Measurements from ENCODE around the gene OR8S1.

The OR8S1 gene

DNA sequence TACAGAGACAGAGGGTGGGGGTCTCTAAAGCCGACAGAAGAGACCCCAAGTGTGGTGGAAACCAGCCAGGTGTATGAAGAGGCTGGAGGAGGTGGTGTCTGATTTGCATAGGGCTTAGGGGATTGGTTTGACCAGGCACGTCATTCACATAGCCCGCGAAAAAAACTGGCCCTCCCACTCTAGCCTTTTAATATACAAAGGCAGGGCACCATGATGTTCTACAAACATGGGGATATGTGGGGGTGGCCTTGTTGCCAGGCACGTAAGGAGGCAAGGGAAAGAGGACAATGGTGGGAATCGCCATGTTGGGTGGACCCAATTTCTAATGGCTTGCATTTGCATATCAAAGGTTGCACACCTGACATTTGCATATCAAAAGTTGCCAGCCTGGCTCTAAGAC lies 31.2 kb downstream of the OR8S1 start:
- DNase-seq (ENCODE audit: low spot score): no peak

DNA sequence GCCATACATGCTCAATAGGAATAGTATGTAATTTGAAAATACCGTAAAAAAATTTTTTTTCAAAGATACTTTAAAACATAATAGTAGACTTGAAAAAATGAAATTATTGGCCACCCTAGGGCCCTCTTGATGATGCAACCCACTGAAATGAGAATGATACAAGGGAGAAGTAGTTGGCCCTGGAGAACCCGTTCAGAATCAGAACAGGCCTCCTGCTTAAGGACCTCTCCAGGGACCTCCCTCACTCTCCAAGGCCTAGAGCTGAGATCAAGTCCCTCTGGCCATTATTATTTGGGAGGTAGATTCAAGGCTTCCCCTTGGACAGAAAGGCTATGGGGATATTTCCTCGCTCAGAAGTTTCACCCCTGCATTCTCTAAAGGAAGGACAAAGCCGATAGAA lies 32.5 kb downstream of the OR8S1 start:
- no peak for DNase-seq (ENCODE audit: low spot score)

DNA sequence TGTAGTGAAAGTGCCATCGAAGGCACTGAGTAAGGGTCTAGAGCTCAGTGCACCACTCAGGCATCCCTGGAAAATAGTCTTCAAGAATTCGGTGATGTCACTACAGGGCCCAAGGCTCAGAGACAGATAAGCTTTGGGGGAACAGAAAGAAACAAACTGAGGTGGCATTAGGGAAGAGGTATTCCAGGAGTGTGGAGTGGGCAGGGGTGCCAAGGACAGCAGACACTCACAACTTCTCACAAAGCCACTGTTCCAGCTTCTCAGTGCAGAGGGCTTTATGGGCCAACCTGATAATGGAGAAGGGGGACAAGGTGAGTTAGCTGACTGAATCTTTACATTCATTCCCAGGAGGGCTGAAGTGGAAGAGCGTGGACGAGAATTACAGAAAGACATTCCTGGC lies 42.3 kb downstream of the OR8S1 start:
- DNase-seq (ENCODE audit: low spot score): no peak

DNA sequence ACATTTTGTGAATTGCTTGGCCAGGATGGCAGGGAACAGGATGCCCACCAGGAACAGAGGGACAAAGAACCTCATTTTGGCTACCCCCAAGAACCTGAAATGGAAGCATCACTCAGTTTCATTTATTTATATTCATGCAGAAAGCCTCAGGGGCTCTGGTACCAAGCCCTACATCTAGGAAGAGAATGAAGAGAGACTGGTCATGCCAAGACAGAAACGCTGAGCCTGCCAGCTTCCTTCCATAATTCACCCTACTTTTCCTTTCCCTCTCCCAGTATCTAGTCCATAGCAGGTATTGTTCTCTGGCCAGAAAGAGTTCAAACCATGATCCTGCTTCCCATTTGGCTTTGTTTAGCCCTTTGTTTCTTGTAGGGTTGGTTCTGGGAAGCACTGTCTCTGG lies 44.5 kb downstream of the OR8S1 start, which contains the start of gene LALBA:
Gene LALBA, minus strand, starts transcription at position 101 of the 400 bp plus-strand sequence. Its CDS starts 26 bp downstream, at position 75.
- no peak for DNase-seq (ENCODE audit: low spot score)

DNA sequence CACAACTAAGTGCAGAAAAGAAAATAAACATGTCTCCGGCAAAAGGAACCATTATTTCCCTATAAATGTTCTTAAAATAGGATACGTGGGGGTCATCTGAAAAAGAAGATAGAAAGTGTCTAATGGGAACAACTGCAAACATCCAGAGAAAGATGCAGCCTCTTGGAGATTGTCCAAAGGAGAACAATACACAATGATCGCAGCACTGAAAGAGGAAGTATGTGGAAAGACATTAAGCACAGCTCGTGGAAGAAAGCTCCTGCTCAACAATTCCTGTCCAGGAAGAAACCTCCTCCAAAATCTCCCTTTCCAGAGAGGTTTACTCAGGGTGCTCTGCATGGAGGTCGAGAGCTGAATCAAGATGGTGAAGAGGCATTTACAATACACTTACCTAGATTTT lies 46.9 kb downstream of the OR8S1 start:
- DNase-seq (ENCODE audit: low spot score): no peak

Data from D341Med (cell line).